ENCODE results near the gene UBE2Q2.
"Not testable (repeated sequence)": the region's sequence is repeated elsewhere in the genome, so short reads cannot be mapped to it uniquely, and the experiment has no call there.

UBE2Q2 gene

DNA sequence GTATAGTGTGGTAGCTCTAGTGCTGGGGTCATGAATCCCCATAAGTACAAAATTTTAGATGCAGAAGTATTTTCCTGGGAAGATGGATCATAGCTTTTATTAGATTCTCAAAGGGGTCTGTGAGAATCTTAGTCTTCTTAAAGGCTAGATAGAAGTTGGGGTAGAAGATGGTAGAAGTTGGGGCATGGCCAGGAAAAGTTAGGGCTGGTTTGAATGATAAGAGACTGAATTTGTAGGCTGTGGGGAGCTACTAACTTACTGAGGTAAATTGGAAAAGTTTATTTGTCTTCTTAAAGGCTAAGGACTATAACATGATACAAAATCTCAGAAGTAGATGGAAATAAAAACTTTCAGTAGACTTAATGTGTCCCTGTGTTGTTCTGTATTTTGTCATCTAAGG is 1.6 kb upstream of the UBE2Q2 start:
- Mint-ChIP-seq H3K27ac (no peak overlapping the region), H3K4me1 (peaks cover 22% of the 10 kb centered on the region), H3K9me3 (no peaks in the 10 kb centered on the region), H3K27me3 (no peaks in the 10 kb centered on the region), H3K36me3 (no peaks in the 10 kb centered on the region), H3K4me3 (no peak overlapping the region)
- no peak for ATAC-seq

GRCh38 chr15:75843678-75844581 is 683 bp downstream of the UBE2Q2 start:
- peaks cover 43% of the 10 kb centered on the region for H3K4me1 Mint-ChIP-seq
- H3K27ac Mint-ChIP-seq = peak overlapping the region; percentile 74
- peak; percentile 78 for ATAC-seq
- H3K36me3 Mint-ChIP-seq = no peaks in the 10 kb centered on the region
- no peaks in the 10 kb centered on the region for H3K27me3 Mint-ChIP-seq
- peak overlapping the region; percentile 83 for H3K4me3 Mint-ChIP-seq
- H3K9me3 Mint-ChIP-seq = no peaks in the 10 kb centered on the region

DNA sequence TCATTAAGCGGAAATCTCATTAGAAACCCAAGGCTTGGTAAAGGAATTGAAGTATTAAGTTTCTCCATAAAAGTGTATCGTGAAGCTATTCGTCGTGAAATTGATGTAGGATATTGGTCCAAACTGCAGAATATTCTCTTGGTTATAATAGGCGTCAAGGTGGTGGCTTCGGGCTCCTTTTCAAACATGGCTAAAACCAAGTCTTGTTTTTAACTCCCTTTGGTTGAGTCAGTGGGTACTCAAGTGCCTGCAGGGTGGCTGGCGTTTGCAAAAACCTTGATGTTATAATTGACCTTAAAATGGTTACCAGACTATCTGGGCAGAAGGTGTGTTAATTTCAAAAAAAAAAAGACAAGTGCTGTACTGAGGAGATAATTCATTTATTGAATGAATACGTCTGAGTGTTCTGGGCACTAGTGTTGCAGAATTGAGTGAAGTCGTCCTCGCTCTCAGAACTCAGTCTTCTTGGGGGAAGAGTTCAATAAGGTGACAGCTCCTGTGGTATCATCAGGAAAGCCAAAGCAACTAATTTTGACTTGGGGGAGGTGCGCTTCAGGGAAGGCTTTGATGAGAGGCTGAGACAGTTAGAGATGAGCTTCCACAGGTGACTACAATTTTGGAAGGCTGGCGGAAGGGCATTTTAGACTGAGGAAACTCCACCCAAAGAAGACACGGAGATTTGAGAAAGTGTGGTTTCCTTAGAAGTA is 1.5 kb downstream of the UBE2Q2 start:
- ATAC-seq = no peak
- H3K4me1 Mint-ChIP-seq = peaks cover 47% of the 10 kb centered on the region

DNA sequence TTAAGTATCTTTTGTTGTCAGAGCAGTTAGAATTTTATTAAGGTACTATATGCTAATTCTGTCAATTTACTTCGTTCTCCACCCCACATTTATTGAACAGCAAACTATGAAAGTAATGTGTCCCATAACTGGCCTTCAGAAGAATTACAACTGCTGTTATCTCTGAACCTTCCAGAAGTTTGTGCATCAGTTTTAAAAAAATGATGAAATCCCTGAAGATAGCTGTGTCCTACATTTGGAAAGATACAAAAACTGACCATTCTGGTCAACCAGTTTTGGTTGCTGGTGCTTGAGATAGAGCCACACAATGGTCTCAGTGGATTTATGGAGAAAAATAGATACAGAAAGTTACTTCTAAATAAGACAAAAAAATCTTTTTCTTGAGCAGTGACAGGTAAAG is 5.9 kb downstream of the UBE2Q2 start:
- Mint-ChIP-seq H3K27ac (no peak overlapping the region), H3K4me1 (peaks cover 60% of the 10 kb centered on the region), H3K36me3 (no peaks in the 10 kb centered on the region), H3K4me3 (no peak overlapping the region), H3K9me3 (no peaks in the 10 kb centered on the region), H3K27me3 (no peaks in the 10 kb centered on the region)
- no peak for ATAC-seq

More for the DNA sequence above, 1.5 kb downstream of the UBE2Q2 start:
- Mint-ChIP-seq H3K27me3 (no peaks in the 10 kb centered on the region), H3K36me3 (no peaks in the 10 kb centered on the region), H3K9me3 (no peaks in the 10 kb centered on the region), H3K4me3 (peak overlapping the region; percentile 83), H3K27ac (peak overlapping the region; percentile 74)

- Mint-ChIP-seq H3K4me1 (peaks cover 44% of the 10 kb centered on the region), H3K36me3 (no peaks in the 10 kb centered on the region), H3K4me3 (no peak overlapping the region), H3K27ac (no peak overlapping the region), H3K27me3 (no peaks in the 10 kb centered on the region), H3K9me3 (no peaks in the 10 kb centered on the region)
- ATAC-seq = no peak
Measured at GRCh38 chr15:75850708-75851107, 7.5 kb downstream of the UBE2Q2 start.

- ATAC-seq, H3K27me3 Mint-ChIP-seq, H3K9me3 Mint-ChIP-seq, H3K27ac Mint-ChIP-seq, H3K4me3 Mint-ChIP-seq, H3K36me3 Mint-ChIP-seq: not testable (repeated sequence)
- H3K4me1 Mint-ChIP-seq = peaks cover 40% of the 10 kb centered on the region
Measured at GRCh38 chr15:75851566-75851965, 8.3 kb downstream of the UBE2Q2 start.

- H3K4me3 Mint-ChIP-seq = no peak overlapping the region
- no peak overlapping the region for H3K27ac Mint-ChIP-seq
- H3K9me3 Mint-ChIP-seq = no peaks in the 10 kb centered on the region
- H3K36me3 Mint-ChIP-seq = peaks cover 28% of the 10 kb centered on the region
- ATAC-seq = no peak
- no peaks in the 10 kb centered on the region for H3K4me1 Mint-ChIP-seq
- H3K27me3 Mint-ChIP-seq = no peaks in the 10 kb centered on the region
Measured at GRCh38 chr15:75857886-75858285, 14.6 kb downstream of the UBE2Q2 start.

GRCh38 chr15:75861750-75862402 is 18.6 kb downstream of the UBE2Q2 start:
- no peak for ATAC-seq
- Mint-ChIP-seq H3K9me3 (no peaks in the 10 kb centered on the region), H3K4me3 (no peak overlapping the region), H3K4me1 (peaks cover 13% of the 10 kb centered on the region), H3K27ac (no peak overlapping the region), H3K36me3 (peaks cover 48% of the 10 kb centered on the region), H3K27me3 (no peaks in the 10 kb centered on the region)

GRCh38 chr15:75862796-75863195 is 19.5 kb downstream of the UBE2Q2 start:
- no peaks in the 10 kb centered on the region for H3K27me3 Mint-ChIP-seq
- H3K4me1 Mint-ChIP-seq = peaks cover 22% of the 10 kb centered on the region
- no peaks in the 10 kb centered on the region for H3K9me3 Mint-ChIP-seq
- no peak for ATAC-seq
- no peak overlapping the region for H3K4me3 Mint-ChIP-seq
- peaks cover 47% of the 10 kb centered on the region for H3K36me3 Mint-ChIP-seq
- H3K27ac Mint-ChIP-seq = no peak overlapping the region

DNA sequence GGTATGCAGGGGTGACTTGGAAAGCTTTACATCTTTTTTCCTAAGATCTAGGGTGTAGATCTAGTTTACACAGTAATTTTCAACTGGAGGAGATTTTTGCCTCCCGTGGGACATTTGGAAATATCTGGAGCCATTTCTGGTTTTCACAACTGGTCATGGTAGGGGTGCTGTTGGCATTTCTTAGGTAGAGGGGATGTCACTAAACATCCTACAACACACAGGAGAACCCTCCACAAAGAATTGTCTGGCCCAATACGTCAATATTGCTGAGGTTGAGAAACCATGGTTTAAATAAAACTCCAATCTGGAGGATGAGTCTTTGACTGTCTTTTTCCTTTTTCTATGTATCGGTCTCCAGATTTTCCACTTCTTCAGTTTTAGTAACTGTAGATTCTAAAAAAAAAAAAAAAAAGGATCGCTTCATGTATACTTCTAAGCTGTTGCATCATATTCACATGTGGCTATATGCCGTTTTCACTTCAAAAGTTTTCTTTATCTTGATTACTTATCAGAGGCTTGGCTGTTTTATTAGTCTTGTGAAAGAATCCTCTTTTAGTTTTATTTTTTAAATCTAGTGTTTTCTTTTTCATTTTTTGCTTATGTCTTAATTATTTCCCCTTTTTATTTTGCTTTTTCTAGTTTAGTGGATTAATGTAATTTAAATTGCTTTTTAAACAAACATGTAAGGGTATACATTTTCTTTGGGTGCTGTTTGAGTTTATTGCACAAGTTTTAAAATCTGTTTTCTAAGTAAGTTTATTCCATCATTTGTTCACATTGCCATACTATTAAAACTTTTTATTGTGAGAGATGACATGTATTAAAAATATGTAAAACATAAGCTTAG is 21.2 kb downstream of the UBE2Q2 start:
- Mint-ChIP-seq H3K27ac (no peak overlapping the region), H3K9me3 (no peaks in the 10 kb centered on the region), H3K36me3 (peaks cover 33% of the 10 kb centered on the region), H3K27me3 (no peaks in the 10 kb centered on the region), H3K4me3 (no peak overlapping the region), H3K4me1 (peaks cover 30% of the 10 kb centered on the region)
- no peak for ATAC-seq

- not testable (repeated sequence) for H3K27me3 Mint-ChIP-seq, H3K9me3 Mint-ChIP-seq, ATAC-seq, H3K4me3 Mint-ChIP-seq
- peak overlapping the region; percentile 92 for H3K27ac Mint-ChIP-seq
- H3K4me1 Mint-ChIP-seq = peaks cover 30% of the 10 kb centered on the region
- H3K36me3 Mint-ChIP-seq = peaks cover 41% of the 10 kb centered on the region
Measured at GRCh38 chr15:75866045-75866444, 22.8 kb downstream of the UBE2Q2 start.

- peaks cover 30% of the 10 kb centered on the region for H3K4me1 Mint-ChIP-seq
- peak overlapping the region; percentile 65 for H3K4me3 Mint-ChIP-seq
- no peaks in the 10 kb centered on the region for H3K9me3 Mint-ChIP-seq
- peak overlapping the region; percentile 92 for H3K27ac Mint-ChIP-seq
- ATAC-seq = no peak
- H3K27me3 Mint-ChIP-seq = no peaks in the 10 kb centered on the region
- peaks cover 41% of the 10 kb centered on the region for H3K36me3 Mint-ChIP-seq
Measured at GRCh38 chr15:75866916-75867315, 23.7 kb downstream of the UBE2Q2 start.

DNA sequence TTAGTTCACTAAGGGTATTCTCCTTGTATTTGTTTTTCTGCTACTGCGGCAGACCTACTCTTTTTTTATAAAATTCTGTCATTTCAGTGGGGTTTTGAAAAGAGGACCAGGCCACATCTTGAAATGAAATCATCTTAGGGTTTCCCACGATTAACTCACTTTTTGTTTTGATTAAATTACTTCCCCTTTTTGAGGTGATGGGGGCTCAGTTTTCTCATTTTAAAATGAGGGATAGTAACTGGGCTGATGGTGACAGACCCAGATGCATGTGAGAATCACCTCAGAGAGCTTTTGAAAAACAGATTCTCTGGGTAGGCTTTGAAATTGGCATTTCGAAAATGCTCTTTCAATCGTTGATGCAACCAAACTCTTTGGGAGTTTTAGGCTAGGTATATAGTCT is 24.2 kb downstream of the UBE2Q2 start:
- Mint-ChIP-seq H3K36me3 (peaks cover 42% of the 10 kb centered on the region), H3K4me3 (peak overlapping the region; percentile 65), H3K27me3 (no peaks in the 10 kb centered on the region), H3K9me3 (no peaks in the 10 kb centered on the region), H3K4me1 (peaks cover 30% of the 10 kb centered on the region), H3K27ac (peak overlapping the region; percentile 92)
- peak; percentile 64 for ATAC-seq

- peak; percentile 60 for ATAC-seq
- peak overlapping the region; percentile 9 for H3K4me3 Mint-ChIP-seq
- peaks cover 30% of the 10 kb centered on the region for H3K4me1 Mint-ChIP-seq
- H3K9me3 Mint-ChIP-seq = no peaks in the 10 kb centered on the region
- H3K27me3 Mint-ChIP-seq = no peaks in the 10 kb centered on the region
- H3K27ac Mint-ChIP-seq = peak overlapping the region; percentile 92
- H3K36me3 Mint-ChIP-seq = peaks cover 41% of the 10 kb centered on the region
Measured at GRCh38 chr15:75868019-75868418, 24.8 kb downstream of the UBE2Q2 start.

DNA sequence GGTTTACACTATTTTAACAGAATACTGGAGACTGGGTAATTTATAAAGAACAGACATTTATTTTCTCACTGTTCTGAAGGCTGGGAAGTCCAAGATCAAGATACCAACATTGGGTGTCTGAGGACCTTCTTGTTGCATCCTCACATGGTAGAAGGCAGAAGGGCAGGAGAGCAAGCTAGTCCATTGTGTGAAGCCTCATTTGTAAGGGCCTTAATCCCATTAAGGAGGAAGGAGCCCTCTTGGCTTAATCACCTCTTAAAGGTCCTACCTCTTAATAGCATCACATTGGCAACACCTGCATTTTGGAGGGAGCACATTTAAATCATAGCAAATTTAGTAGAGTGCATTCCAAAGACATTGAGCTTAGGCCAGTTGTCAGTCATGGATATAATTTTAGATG is 26.2 kb downstream of the UBE2Q2 start:
- Mint-ChIP-seq H3K4me1 (peaks cover 30% of the 10 kb centered on the region), H3K27me3 (no peaks in the 10 kb centered on the region), H3K36me3 (peaks cover 44% of the 10 kb centered on the region), H3K9me3 (no peaks in the 10 kb centered on the region), H3K27ac (no peak overlapping the region), H3K4me3 (no peak overlapping the region)
- ATAC-seq = no peak
